GM12891 (cell line): ENCODE measurements around the gene CLIC5.

Experiments used
- POLR2A ChIP-seq: IDR thresholded peaks from 2 replicates; pipeline ENCODE4 v1.6.1; 2011; ENCODE audit warnings: low read depth, low read length, control low read depth
- POLR2AphosphoS5 ChIP-seq: IDR thresholded peaks from 2 replicates; pipeline ENCODE4 v1.6.1; 2011; ENCODE audit warnings: low read depth, low read length, control low read depth
- POU2F2 ChIP-seq: IDR thresholded peaks from 2 replicates; pipeline ENCODE4 v1.6.1; 2011; ENCODE audit warnings: low read depth, mild to moderate bottlenecking, control low read depth, low read length, moderate library complexity

DNA sequence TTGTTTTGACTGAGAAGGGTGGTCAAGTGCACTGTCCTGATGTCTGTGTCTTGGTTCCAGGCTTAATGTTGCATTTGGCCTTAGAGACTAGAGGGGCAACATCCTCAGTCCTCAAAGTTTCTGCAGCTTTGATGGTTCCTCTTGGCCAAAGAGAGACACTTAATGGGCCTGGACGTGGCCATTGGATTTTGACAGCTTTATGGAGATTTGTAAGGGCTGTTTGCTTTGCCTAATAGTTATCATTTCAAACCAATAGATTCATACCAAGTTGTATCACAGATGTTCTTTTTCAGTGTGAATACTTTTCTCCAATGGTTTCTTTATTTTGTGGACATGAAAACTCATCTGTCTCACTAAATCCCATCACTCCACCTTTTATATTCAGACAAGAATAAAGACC lies 45.8 kb upstream of the CLIC5 start:
- no peak for TF ChIP-seq POLR2AphosphoS5
- TF ChIP-seq POLR2A = no peak
- no peak for TF ChIP-seq POU2F2
